SK-N-SH (cell line): ENCODE data around the gene FKBP9.
"Not testable (repeated sequence)": the region's sequence is repeated elsewhere in the genome, so short reads cannot be mapped to it uniquely, and the experiment has no call there.

Experiments
- EZH2phosphoT487 ChIP-seq: fragments of 200-600 bp; sonication (generic); IDR thresholded peaks from 2 replicates; pipeline ENCODE4 v1.6.1; 2017; ENCODE audit warnings: low read depth, mixed run types, mild to moderate bottlenecking, antibody characterized with exemption, moderate library complexity, borderline replicate concordance
- POLR2AphosphoS5 ChIP-seq: IDR thresholded peaks from 2 replicates; pipeline ENCODE4 v1.6.1; 2012; ENCODE audit warnings: low read depth, low read length
- RAD21 ChIP-seq: IDR thresholded peaks from 2 replicates; pipeline ENCODE4 v1.6.1; 2012; ENCODE audit warnings: mild to moderate bottlenecking, low read length
- RFX5 ChIP-seq: IDR thresholded peaks from 2 replicates; pipeline ENCODE4 v1.6.1; 2012; ENCODE audit warnings: mild to moderate bottlenecking, improper control_type of control experiment, low read length
- SIN3A ChIP-seq: IDR thresholded peaks from 2 replicates; pipeline ENCODE4 v1.6.1; 2012; ENCODE audit warnings: low read depth, mild to moderate bottlenecking, low read length, moderate library complexity, borderline replicate concordance
- SMC3 ChIP-seq: IDR thresholded peaks from 2 replicates; pipeline ENCODE4 v1.6.1; 2012; ENCODE audit warnings: low read depth, low read length, improper control_type of control experiment
- TF ChIP-seq, protein P1 (sequence below): fragments of 200-600 bp; sonication (generic); IDR thresholded peaks from 2 replicates; pipeline ENCODE4 v1.6.1; 2017; ENCODE audit warnings: antibody characterized with exemption, mild to moderate bottlenecking, moderate library complexity
- TF ChIP-seq, protein P2 (sequence below): IDR thresholded peaks from 2 replicates; pipeline ENCODE4 v1.4.0; 2012; ENCODE audit warnings: low read depth, borderline replicate concordance
- TF ChIP-seq, protein P3 (sequence below): fragments of 150-350 bp; IDR thresholded peaks from 2 replicates; pipeline ENCODE4 v1.6.1; 2017; ENCODE audit warnings: antibody characterized with exemption, low read length, low read depth, borderline replicate concordance

DNA sequence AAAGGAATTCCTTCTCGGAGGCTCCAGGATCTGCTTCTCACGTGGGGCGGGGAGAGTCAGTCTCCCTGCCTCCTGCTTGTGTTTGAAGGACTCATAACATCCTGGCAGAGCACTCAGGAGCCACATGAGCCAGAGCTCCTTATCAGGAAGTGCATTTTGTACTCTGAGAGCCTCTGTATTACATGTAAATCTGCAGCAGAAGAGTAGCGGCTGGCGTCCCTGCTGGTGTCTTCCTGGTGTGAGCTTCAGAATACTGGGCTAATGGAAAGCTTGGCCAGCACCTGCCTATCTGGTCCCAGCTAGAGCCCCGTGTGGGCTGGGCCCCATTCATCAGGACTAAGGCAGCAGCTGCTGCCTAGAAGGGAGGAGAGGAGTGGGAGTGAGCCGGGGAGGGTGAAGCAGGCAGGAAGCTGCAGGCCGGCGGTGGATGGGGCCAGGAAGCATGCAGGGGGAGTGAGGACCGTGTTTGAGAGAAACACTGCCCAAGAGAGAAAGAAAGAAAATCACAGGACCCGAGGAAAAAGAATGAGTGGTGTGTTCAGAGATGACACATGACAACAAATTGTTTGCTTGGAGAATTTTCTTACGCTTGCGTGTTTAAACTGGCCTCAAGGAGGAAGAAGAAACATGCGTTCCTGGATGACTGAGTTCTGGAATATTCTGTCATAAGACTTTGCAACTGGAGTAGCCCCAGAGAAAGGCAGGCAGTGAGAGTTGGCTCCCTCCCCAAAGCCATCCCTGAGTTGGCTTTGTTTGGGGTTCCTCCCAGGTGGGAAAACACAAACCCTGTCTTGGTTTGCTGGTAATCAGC is 41.3 kb downstream of the FKBP9 start:
- TF ChIP-seq EZH2phosphoT487, SMC3, POLR2AphosphoS5, RFX5, SIN3A, RAD21: not testable (repeated sequence)
- TF ChIP-seq, protein P1, sequence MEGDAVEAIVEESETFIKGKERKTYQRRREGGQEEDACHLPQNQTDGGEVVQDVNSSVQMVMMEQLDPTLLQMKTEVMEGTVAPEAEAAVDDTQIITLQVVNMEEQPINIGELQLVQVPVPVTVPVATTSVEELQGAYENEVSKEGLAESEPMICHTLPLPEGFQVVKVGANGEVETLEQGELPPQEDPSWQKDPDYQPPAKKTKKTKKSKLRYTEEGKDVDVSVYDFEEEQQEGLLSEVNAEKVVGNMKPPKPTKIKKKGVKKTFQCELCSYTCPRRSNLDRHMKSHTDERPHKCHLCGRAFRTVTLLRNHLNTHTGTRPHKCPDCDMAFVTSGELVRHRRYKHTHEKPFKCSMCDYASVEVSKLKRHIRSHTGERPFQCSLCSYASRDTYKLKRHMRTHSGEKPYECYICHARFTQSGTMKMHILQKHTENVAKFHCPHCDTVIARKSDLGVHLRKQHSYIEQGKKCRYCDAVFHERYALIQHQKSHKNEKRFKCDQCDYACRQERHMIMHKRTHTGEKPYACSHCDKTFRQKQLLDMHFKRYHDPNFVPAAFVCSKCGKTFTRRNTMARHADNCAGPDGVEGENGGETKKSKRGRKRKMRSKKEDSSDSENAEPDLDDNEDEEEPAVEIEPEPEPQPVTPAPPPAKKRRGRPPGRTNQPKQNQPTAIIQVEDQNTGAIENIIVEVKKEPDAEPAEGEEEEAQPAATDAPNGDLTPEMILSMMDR: not testable (repeated sequence)
- TF ChIP-seq, protein P2, sequence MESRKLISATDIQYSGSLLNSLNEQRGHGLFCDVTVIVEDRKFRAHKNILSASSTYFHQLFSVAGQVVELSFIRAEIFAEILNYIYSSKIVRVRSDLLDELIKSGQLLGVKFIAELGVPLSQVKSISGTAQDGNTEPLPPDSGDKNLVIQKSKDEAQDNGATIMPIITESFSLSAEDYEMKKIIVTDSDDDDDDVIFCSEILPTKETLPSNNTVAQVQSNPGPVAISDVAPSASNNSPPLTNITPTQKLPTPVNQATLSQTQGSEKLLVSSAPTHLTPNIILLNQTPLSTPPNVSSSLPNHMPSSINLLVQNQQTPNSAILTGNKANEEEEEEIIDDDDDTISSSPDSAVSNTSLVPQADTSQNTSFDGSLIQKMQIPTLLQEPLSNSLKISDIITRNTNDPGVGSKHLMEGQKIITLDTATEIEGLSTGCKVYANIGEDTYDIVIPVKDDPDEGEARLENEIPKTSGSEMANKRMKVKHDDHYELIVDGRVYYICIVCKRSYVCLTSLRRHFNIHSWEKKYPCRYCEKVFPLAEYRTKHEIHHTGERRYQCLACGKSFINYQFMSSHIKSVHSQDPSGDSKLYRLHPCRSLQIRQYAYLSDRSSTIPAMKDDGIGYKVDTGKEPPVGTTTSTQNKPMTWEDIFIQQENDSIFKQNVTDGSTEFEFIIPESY: not testable (repeated sequence)
- TF ChIP-seq, protein P3, sequence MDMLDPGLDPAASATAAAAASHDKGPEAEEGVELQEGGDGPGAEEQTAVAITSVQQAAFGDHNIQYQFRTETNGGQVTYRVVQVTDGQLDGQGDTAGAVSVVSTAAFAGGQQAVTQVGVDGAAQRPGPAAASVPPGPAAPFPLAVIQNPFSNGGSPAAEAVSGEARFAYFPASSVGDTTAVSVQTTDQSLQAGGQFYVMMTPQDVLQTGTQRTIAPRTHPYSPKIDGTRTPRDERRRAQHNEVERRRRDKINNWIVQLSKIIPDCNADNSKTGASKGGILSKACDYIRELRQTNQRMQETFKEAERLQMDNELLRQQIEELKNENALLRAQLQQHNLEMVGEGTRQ: not testable (repeated sequence)
